Natural killer cell (primary cell): Measurements from ENCODE around the gene CENPL. TPM values are rescaled to one million over a fixed set of nuclear protein-coding genes. Genes with fewer than 3 reads are reported as not detected.

Source experiments
- ATAC-seq, 3 donors: fragments of 150-1000 bp in 2 of 3; fragments of 200-7000 bp in 1 of 3; cut with Tn5 transposase; 1 replicate in 1 of 3; 2 replicates in 2 of 3; pipeline ENCODE4 v1.10.0; 2021; ENCODE audit warnings: mild to moderate bottlenecking in 2 of 3, moderate library complexity in 2 of 3
- DNase-seq, 2 donors: peaks; one replicate each; pipeline versions ENCODE4 v3.0.0 to v3.0.0-alpha.2; 2013 to 2021; ENCODE audit warnings: mixed read lengths in 1 of 2
- H3K27ac ChIP-seq: one replicate; pipeline ENCODE4 v1.5.1; 2013; ENCODE audit warnings: mild to moderate bottlenecking, low read length
- H3K27me3 ChIP-seq: one replicate; pipeline ENCODE4 v1.6.1; 2013; ENCODE audit warnings: low read length; ENCODE audit not compliant: control insufficient read depth, insufficient read depth
- H3K36me3 ChIP-seq: one replicate; pipeline ENCODE4 v1.6.1; 2013; ENCODE audit warnings: low read length; ENCODE audit not compliant: control insufficient read depth, insufficient read depth
- H3K4me1 ChIP-seq: one replicate; pipeline ENCODE4 v1.6.1; 2013; ENCODE audit warnings: low read length; ENCODE audit not compliant: control insufficient read depth, insufficient read depth
- H3K4me3 ChIP-seq: one replicate; pipeline ENCODE4 v1.5.1; 2013; ENCODE audit warnings: low read length
- H3K9me3 ChIP-seq: one replicate; pipeline ENCODE4 v1.6.1; 2013; ENCODE audit warnings: low read length; ENCODE audit not compliant: control insufficient read depth, insufficient read depth
- H3K27ac Mint-ChIP-seq, 2 donors: one replicate each; pipeline ENCODE4 v1.8.0; 2022; ENCODE audit warnings: mild to moderate bottlenecking in 2 of 2, mixed read lengths in 2 of 2, moderate library complexity in 1 of 2
- H3K27me3 Mint-ChIP-seq, 2 donors: one replicate each; pipeline ENCODE4 v1.8.0; 2022; ENCODE audit warnings: low read depth in 2 of 2, mixed read lengths in 2 of 2
- H3K36me3 Mint-ChIP-seq: one replicate; pipeline ENCODE4 v1.8.0; 2022; ENCODE audit warnings: mixed read lengths
- H3K4me1 Mint-ChIP-seq, 2 donors: one replicate each; pipeline ENCODE4 v1.8.0; 2022; ENCODE audit warnings: mixed read lengths in 2 of 2
- H3K4me3 Mint-ChIP-seq: one replicate; pipeline ENCODE4 v1.8.0; 2022; ENCODE audit warnings: mild to moderate bottlenecking, moderate library complexity, mixed read lengths
- H3K9me3 Mint-ChIP-seq, 2 donors: one replicate each; pipeline ENCODE4 v1.8.0; 2022; ENCODE audit warnings: mixed read lengths in 2 of 2
- CTCF ChIP-seq: fragments of 200-600 bp; IDR thresholded peaks from one replicate; pipeline ENCODE4 v1.8.0; 2022; ENCODE audit warnings: antibody characterized with exemption
- WGBS: methylation state at CpG from one replicate; pipeline ENCODE4 v1.1.7; 2013; ENCODE audit warnings: missing lambda C conversion rate; ENCODE audit not compliant: insufficient coverage; 5-methylcytosine and 5-hydroxymethylcytosine counted together
- intact Hi-C: fragments of 100-400 bp; cut with micrococcal nuclease; formaldehyde crosslinking; loops from one replicate; pipeline ENCODE4 v1.14.2; 2022
- total RNA-seq, 4 donors: library from RNA; stranded (reverse); fragments of 120-200 nt in 1 of 4; gene quantifications; one replicate each; pipeline versions ENCODE4 v1.2.3 to v1.2.4, GENCODE V29; 2013 to 2022

Gene CENPL
- total RNA-seq, 3 donors from 2014 or later (not counting 1 experiment from before 2014, with no cell fraction given) = 8.8 to 16.4 (median 10.0) TPM

GRCh38 chr1:173857363-173857917, 32.8 kb upstream of the CENPL start:
- no peaks in the 10 kb centered on the region for H3K27me3 Mint-ChIP-seq
- peak overlapping the region in 1 of 2 donors; percentile 4 for H3K27ac Mint-ChIP-seq
- H3K27me3 ChIP-seq = no peaks in the 10 kb centered on the region
- H3K36me3 Mint-ChIP-seq = peaks cover 9% of the 10 kb centered on the region
- H3K4me1 Mint-ChIP-seq = peaks cover 0 to 6% of the 10 kb centered on the region in 2 donors
- ATAC-seq (no peak), DNase-seq (no peak)
- H3K9me3 Mint-ChIP-seq = no peaks in the 10 kb centered on the region
- H3K4me3 ChIP-seq = no peak overlapping the region
- H3K36me3 ChIP-seq = peaks cover 52% of the 10 kb centered on the region
- 95% methylated on average over 3 of the region's 4 CpGs for WGBS
- H3K4me1 ChIP-seq = no peaks in the 10 kb centered on the region
- H3K4me3 Mint-ChIP-seq = no peak overlapping the region
- intact Hi-C loops = no loop called here
- no peak overlapping the region for H3K27ac ChIP-seq
- no peaks in the 10 kb centered on the region for H3K9me3 ChIP-seq
- no peak for TF ChIP-seq CTCF

- Mint-ChIP-seq H3K4me1 (peaks cover 0 to 6% of the 10 kb centered on the region in 2 donors), H3K9me3 (no peaks in the 10 kb centered on the region), H3K4me3 (no peak overlapping the region), H3K27me3 (no peaks in the 10 kb centered on the region), H3K27ac (no peak overlapping the region), H3K36me3 (peaks cover 9% of the 10 kb centered on the region)
- DNase-seq (no peak), ATAC-seq (no peak)
- Histone ChIP-seq H3K36me3 (peaks cover 52% of the 10 kb centered on the region), H3K9me3 (no peaks in the 10 kb centered on the region), H3K27me3 (no peaks in the 10 kb centered on the region), H3K27ac (no peak overlapping the region), H3K4me3 (no peak overlapping the region), H3K4me1 (no peaks in the 10 kb centered on the region)
- intact Hi-C loops = no loop called here
- no peak for TF ChIP-seq CTCF
- WGBS = 100% methylated on average over 2 of the region's 2 CpGs
Observed at GRCh38 chr1:173856903-173857302, 32.2 kb upstream of the CENPL start.

DNA sequence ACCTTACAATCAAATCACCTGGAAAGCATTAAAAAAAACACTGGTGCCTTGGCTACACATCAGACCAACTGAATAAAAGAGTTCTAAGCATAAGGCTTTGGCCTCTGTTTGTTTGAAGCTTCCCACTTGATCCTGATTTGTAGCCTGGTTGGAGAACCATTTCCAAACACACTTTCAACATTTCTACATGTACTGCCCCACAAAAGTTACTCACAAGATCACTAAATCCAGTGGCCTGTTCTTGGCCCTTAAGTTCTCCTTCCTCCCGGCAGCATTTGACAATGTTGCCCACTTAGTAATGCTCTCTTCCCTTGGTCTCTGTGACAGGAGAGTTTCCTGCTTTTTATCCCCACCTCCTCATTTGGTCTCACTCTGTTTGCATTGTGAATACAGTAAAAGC, 31.3 kb upstream of the CENPL start:
- ATAC-seq (no peak), DNase-seq (no peak)
- Histone ChIP-seq H3K9me3 (no peaks in the 10 kb centered on the region), H3K27ac (no peak overlapping the region), H3K27me3 (no peaks in the 10 kb centered on the region), H3K36me3 (peaks cover 54% of the 10 kb centered on the region), H3K4me1 (no peaks in the 10 kb centered on the region), H3K4me3 (no peak overlapping the region)
- Mint-ChIP-seq H3K4me1 (peaks cover 0 to 6% of the 10 kb centered on the region in 2 donors), H3K36me3 (peaks cover 9% of the 10 kb centered on the region), H3K9me3 (no peaks in the 10 kb centered on the region), H3K27ac (peak overlapping the region in 1 of 2 donors; percentile 22), H3K4me3 (no peak overlapping the region), H3K27me3 (no peaks in the 10 kb centered on the region)
- TF ChIP-seq CTCF = no peak
- intact Hi-C loops = no loop called here
- WGBS = 100% methylated on average over 1 of the region's 1 CpG

DNA sequence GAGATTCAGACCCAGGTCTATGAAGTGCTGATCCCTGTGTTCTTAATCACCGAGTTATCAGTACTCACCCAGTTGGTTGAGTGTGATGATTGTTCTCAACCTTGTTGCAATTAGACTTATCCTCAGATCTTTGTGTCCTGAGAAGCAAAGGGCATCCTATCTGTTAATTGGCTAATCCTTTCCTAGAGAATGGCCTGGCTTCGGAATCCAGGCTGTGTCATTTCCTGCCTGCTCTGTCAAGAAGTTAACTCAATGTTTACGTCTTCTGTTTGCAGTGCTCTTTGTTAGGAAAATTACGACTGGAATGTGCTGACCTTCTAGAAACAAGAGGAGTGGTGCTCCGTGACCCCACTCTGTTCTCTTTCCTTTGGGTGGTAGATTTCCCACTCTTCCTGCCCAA, 28.4 kb upstream of the CENPL start:
- 93% methylated on average over 5 of the region's 5 CpGs for WGBS
- Histone ChIP-seq H3K4me3 (no peak overlapping the region), H3K9me3 (no peaks in the 10 kb centered on the region), H3K4me1 (no peaks in the 10 kb centered on the region), H3K27me3 (no peaks in the 10 kb centered on the region), H3K27ac (no peak overlapping the region), H3K36me3 (peaks cover 46% of the 10 kb centered on the region)
- H3K27ac Mint-ChIP-seq = no peak overlapping the region
- no peak for TF ChIP-seq CTCF
- DNase-seq (no peak), ATAC-seq (no peak)
- intact Hi-C loops = no loop called here
- no peaks in the 10 kb centered on the region for H3K27me3 Mint-ChIP-seq
- H3K4me1 Mint-ChIP-seq = peaks cover 0 to 6% of the 10 kb centered on the region in 2 donors
- H3K4me3 Mint-ChIP-seq = no peak overlapping the region
- H3K9me3 Mint-ChIP-seq = no peaks in the 10 kb centered on the region
- peaks cover 9% of the 10 kb centered on the region for H3K36me3 Mint-ChIP-seq
